Midbrain (tissue), 1 donor: ENCODE data around the gene C22orf31.

Experiments used
- DNase-seq: peaks from one replicate; lab custom pipeline; 2025; lab: John Stamatoyannopoulos, UW

C22orf31 gene

GRCh38 chr22:29081517-29082236 is 20.0 kb upstream of the C22orf31 start:
- no peak for DNase-seq

DNA sequence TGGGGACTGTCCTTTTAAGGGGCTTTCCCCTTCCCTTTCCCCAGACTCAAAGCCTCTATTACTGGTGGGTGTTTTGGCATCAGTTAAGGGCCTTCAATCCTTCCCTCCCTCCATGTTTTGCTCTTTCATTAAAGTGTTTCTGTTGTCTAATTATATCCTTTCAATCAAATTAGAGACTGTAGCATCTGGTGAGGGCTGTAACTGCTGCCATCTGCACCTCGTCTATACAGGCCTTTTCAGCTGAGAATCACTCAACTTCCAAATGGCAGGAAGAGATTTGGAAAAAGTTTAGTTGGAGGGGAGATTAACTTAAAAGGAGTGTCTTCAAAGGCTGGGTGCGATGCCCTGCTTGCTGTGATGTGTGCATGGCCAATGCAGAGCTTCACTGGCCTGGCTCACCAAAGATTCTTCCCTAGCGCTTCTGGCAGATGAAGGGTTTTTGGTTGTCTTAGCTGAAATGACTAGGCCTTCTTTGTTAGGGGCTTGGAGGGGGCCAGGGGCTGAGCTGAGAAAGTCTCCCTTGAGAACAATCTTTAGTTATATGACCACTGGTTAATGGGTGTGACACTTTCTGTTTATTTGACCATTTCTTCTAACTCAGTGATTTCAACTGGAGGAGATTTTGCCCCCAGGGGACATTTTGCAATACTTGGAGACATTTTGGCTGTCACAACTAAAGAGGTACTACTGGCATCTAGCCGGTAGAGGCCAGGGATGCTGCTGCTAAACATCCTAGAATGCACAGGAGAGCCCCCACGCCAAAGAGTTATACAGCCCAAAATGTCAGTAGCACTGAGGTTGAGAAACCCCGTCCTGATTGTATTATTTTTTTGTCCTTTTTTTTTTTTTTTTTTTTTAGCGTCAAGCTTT is 18.7 kb upstream of the C22orf31 start:
- DNase-seq = no peak

- DNase-seq = no peak
These were observed 17.7 kb upstream of the C22orf31 start for GRCh38 chr22:29079218-29079901.

GRCh38 chr22:29078869-29079207 is 17.2 kb upstream of the C22orf31 start:
- no peak for DNase-seq

- no peak for DNase-seq
These were observed 16.6 kb upstream of the C22orf31 start for GRCh38 chr22:29078036-29078868.

DNA sequence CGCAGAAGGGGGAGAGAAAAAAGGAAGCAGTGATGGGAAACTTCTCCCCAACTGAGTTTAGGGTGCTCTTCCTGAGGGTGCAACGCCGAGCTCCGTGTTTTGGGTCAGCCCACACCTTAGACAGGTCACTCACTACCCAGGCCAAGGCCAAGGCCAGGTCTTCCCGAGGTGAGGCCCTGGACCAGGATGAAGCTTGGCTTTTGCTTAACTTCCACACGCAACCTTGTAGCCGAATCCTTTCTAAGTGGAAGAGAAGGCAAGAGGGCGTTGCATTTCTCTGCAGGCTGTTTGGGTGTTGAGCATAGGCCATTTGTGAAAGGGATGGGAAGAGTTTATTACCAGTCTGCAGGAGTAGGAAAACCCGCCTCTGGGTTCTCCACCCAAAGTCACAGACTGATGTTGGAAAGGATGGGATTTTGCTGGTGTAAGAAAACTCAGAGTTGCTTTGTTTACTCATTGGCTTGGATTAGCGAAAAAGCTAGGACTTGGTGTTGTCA is 12.7 kb upstream of the C22orf31 start:
- DNase-seq = no peak

GRCh38 chr22:29073618-29074275 is 12.1 kb upstream of the C22orf31 start:
- peak; percentile 27 for DNase-seq

GRCh38 chr22:29072979-29073617 is 11.5 kb upstream of the C22orf31 start, which contains the start of gene KREMEN1:
Gene KREMEN1 (plus strand): TSS chr22:29073035. CDS start chr22:29073131, 96 bp downstream.
- DNase-seq = no peak

DNA sequence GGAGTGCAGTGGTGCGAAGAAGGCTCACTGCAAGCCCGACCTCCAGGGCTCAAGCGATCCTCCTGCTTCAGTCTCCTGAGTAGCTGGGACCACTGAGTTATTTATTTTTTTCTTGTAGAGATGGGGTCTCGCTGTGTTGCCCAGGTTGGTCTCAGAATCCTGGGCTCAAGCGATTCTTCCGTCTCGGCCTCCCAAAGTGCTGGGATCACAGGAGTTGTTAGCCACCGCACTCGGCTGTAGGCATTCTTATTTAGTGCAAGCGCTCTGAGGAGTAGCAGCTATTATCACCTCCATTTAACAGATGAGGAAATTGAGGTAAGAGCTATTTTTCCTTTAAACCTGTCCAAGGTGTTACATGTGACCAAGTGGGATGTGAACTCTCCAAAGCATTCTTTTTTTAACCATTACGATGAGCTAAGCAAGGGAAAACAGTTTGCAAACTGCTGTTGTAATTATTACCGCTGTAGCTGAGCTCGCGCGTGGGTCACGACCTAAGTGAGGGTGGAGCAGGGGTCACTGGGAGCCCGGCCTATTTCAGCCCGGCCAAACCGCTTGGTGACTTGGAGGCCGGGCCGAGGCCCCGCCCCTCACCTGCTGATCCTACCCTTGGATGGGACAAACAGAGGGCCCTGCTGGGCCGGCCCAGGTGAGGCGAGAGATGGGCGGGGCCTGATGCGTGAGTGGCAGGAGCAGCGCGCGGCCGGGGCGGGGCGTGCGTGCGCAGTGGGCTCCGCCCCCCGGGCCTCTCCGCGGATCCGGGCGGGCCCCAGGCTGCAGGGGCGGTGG is 10.8 kb upstream of the C22orf31 start:
- DNase-seq = peak; percentile 74

DNA sequence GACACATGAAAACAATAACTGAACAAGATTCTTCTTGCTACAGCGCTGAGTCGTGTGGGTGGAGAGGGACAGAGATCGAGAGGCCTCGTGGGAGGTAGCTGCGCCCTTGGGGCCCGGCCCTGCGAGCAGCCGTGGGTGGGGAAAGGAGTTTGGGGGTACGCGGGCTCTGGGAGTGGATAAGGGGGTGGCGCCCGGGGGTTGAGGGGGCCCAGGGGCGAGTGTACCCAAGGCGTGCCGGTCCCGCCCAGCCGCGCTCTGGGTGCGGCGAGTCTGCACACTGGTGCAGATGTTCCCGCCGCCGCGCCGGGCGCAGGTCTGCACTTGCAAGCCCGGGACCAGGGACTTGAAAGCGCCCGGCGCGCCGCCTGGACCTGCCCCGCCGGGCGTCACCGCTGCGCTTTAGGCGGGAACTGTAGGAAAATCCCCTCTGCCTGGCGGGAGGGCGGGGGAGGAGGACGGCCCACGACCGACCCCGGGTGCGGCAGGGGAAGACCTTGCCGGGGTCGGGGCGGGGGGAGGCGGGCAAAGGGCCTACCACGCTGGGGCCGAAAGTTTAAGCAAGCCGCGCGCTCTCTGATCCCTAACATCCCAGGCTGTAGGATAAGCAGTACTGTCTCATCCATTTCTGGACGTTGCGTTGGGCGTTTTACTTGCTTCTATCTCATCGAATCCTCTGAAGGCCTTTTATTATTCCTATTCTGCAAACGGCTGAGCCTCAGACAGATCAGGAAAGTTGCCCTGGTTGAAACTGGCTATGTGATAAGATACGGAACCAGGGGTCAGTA is 9.8 kb upstream of the C22orf31 start:
- DNase-seq = no peak

DNA sequence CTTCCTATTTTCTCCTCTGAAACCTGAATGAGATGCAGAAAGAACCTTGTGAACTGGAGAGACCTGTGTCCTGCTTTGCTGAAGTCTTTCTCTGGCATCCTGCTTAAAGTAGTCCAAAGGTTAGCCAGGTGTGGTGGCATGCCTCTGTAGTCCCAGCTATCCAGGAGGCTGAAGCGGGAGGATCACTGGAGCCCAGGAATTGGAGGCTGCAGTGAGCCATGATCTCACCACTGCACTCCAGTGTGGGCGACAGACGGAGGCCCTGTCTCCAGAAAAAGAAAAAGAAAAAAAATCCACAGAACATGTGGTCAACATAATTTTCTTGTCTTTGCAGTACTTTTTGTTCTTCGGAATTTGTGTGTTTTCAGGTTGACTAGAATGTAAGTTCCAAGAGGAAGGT is 8.9 kb upstream of the C22orf31 start:
- DNase-seq = no peak

DNA sequence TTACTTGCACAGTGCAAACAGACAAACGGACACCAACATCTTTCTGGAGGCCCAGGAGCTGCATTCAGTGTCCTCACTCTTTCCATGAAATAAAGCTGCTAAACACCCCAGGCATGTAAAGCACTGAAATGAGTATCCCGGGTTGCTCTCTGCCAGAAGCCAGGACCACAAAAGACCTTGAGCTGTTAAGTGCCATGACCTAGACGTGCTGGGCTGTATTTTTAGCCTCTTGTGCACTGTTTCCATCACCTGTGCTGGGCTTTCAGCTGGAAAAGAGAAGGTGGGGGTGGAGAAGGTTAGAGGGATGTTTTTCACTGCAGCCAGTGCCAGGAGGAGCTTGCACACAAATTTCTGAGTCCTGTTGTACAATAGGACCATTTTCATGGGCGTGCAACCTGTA is 7.8 kb upstream of the C22orf31 start:
- DNase-seq = no peak

GRCh38 chr22:29065468-29066190 is 4.0 kb upstream of the C22orf31 start:
- no peak for DNase-seq

- DNase-seq = no peak
These were observed 723 bp upstream of the C22orf31 start for GRCh38 chr22:29062286-29062821.

DNA sequence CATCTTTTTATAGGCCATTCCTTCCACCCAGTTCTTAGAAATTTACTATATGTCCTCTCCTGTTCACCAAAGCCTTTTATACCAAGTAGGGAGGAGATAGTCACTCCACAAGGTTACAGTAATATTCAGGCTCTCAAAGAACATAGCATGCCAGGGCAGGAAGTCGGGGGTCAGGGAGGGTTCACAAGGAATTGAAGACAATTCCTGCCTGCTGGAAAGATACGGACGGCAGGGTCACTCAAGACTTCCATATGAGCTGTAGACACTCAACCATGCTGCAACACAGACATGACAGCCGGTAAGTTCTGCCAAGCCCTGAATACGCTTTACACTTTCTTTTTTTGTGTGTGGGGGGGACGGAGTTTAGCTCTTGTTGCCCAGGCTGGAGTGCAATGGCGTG is 700 bp downstream of the C22orf31 start:
- DNase-seq = no peak

- no peak for DNase-seq
These were observed 1.3 kb downstream of the C22orf31 start for GRCh38 chr22:29060251-29060869.

GRCh38 chr22:29056472-29056871 is 5.2 kb downstream of the C22orf31 start:
- DNase-seq = no peak
